Liver (tissue), 3 donors: ENCODE data around the gene EARS2.

Experiments used
- FOXA1 ChIP-seq: IDR thresholded peaks from 2 replicates; pipeline ENCODE4 v1.6.1; 2016; ENCODE audit warnings: antibody characterized with exemption
- GABPA ChIP-seq, 2 donors: IDR thresholded peaks in 1 of 2; conservative IDR thresholded peaks in 1 of 2; 2 replicates each; pipeline ENCODE4 v1.6.1; 2016; ENCODE audit warnings: antibody characterized with exemption in 2 of 2, mild to moderate bottlenecking in 1 of 2, moderate library complexity in 1 of 2
- HNF4A ChIP-seq, 2 donors: conservative IDR thresholded peaks; 2 replicates each; pipeline ENCODE4 v1.6.1; 2016; ENCODE audit warnings: antibody characterized with exemption in 2 of 2, mild to moderate bottlenecking in 2 of 2
- JUND ChIP-seq, 2 donors: IDR thresholded peaks; 2 replicates each; pipeline ENCODE4 v1.6.1; 2016; ENCODE audit warnings: antibody characterized with exemption in 2 of 2
- RAD21 ChIP-seq, 2 donors: IDR thresholded peaks; 2 replicates each; pipeline ENCODE4 v1.6.1; 2016; ENCODE audit warnings: antibody characterized with exemption in 2 of 2, mild to moderate bottlenecking in 2 of 2
- SP1 ChIP-seq: IDR thresholded peaks from 2 replicates; pipeline ENCODE4 v1.6.1; 2018; ENCODE audit warnings: antibody characterized with exemption, mild to moderate bottlenecking
- YY1 ChIP-seq: IDR thresholded peaks from 2 replicates; pipeline ENCODE4 v1.6.1; 2016; ENCODE audit warnings: antibody characterized with exemption, mild to moderate bottlenecking
- TF ChIP-seq, protein P1 (sequence below): IDR thresholded peaks from 2 replicates; pipeline ENCODE4 v1.6.1; 2016; ENCODE audit warnings: antibody characterized with exemption, mild to moderate bottlenecking
- TF ChIP-seq, protein P2 (sequence below): fragments of 150-350 bp; IDR thresholded peaks from 2 replicates; pipeline ENCODE4 v1.5.1; 2017; ENCODE audit warnings: improper control_type of control experiment, low read depth, low read length; ENCODE audit not compliant: missing input control
- TF ChIP-seq, protein P3 (sequence below): IDR thresholded peaks from 2 replicates; pipeline ENCODE4 v1.6.1; 2016; ENCODE audit warnings: antibody characterized with exemption
- TF ChIP-seq, protein P4 (sequence below): IDR thresholded peaks from 2 replicates; pipeline ENCODE4 v1.6.1; 2016; ENCODE audit warnings: antibody characterized with exemption
- TF ChIP-seq, protein P5 (sequence below): IDR thresholded peaks from 2 replicates; pipeline ENCODE4 v1.6.1; 2016; ENCODE audit warnings: antibody characterized with exemption
- donor health status: healthy.
- donor health status: healthy.

DNA sequence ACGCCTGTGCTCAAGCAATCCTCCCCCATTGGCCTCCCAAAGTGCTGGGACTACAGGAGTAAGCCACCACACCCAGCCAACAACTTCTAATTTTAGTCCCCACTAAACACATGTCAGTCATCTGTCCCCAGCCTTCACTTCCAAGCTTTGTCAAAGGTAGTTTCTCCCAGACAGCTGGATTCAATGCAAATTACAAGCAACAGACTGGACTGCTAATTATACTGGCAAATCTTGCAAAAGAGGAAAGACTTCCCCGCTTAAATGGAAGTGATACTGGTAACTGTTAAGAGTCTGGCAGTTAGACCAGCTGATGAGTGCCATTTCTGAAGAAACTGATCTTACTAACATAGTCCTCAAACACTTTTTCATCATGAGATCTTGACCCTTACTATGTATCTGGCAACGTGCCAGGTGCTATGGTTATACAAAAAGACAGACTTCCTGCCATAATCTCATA, 38.7 kb downstream of the EARS2 start:
- no peak for TF ChIP-seq RAD21 (IDR thresholded peaks at IDR 0.05)
- TF ChIP-seq, protein P1, sequence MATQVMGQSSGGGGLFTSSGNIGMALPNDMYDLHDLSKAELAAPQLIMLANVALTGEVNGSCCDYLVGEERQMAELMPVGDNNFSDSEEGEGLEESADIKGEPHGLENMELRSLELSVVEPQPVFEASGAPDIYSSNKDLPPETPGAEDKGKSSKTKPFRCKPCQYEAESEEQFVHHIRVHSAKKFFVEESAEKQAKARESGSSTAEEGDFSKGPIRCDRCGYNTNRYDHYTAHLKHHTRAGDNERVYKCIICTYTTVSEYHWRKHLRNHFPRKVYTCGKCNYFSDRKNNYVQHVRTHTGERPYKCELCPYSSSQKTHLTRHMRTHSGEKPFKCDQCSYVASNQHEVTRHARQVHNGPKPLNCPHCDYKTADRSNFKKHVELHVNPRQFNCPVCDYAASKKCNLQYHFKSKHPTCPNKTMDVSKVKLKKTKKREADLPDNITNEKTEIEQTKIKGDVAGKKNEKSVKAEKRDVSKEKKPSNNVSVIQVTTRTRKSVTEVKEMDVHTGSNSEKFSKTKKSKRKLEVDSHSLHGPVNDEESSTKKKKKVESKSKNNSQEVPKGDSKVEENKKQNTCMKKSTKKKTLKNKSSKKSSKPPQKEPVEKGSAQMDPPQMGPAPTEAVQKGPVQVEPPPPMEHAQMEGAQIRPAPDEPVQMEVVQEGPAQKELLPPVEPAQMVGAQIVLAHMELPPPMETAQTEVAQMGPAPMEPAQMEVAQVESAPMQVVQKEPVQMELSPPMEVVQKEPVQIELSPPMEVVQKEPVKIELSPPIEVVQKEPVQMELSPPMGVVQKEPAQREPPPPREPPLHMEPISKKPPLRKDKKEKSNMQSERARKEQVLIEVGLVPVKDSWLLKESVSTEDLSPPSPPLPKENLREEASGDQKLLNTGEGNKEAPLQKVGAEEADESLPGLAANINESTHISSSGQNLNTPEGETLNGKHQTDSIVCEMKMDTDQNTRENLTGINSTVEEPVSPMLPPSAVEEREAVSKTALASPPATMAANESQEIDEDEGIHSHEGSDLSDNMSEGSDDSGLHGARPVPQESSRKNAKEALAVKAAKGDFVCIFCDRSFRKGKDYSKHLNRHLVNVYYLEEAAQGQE, result no peak
- TF ChIP-seq JUND (IDR thresholded peaks at IDR 0.05), result no peak
- TF ChIP-seq, protein P2, sequence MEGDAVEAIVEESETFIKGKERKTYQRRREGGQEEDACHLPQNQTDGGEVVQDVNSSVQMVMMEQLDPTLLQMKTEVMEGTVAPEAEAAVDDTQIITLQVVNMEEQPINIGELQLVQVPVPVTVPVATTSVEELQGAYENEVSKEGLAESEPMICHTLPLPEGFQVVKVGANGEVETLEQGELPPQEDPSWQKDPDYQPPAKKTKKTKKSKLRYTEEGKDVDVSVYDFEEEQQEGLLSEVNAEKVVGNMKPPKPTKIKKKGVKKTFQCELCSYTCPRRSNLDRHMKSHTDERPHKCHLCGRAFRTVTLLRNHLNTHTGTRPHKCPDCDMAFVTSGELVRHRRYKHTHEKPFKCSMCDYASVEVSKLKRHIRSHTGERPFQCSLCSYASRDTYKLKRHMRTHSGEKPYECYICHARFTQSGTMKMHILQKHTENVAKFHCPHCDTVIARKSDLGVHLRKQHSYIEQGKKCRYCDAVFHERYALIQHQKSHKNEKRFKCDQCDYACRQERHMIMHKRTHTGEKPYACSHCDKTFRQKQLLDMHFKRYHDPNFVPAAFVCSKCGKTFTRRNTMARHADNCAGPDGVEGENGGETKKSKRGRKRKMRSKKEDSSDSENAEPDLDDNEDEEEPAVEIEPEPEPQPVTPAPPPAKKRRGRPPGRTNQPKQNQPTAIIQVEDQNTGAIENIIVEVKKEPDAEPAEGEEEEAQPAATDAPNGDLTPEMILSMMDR, result no peak
- no peak for TF ChIP-seq GABPA (IDR thresholded peaks at IDR 0.05 in 1 of 2, conservative IDR thresholded peaks at IDR 0.05 in 1 of 2)
- TF ChIP-seq, protein P3, sequence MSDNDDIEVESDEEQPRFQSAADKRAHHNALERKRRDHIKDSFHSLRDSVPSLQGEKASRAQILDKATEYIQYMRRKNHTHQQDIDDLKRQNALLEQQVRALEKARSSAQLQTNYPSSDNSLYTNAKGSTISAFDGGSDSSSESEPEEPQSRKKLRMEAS, result no peak
- TF ChIP-seq HNF4A (conservative IDR thresholded peaks at IDR 0.05), result no peak
- TF ChIP-seq FOXA1, result no peak
- TF ChIP-seq, protein P4, sequence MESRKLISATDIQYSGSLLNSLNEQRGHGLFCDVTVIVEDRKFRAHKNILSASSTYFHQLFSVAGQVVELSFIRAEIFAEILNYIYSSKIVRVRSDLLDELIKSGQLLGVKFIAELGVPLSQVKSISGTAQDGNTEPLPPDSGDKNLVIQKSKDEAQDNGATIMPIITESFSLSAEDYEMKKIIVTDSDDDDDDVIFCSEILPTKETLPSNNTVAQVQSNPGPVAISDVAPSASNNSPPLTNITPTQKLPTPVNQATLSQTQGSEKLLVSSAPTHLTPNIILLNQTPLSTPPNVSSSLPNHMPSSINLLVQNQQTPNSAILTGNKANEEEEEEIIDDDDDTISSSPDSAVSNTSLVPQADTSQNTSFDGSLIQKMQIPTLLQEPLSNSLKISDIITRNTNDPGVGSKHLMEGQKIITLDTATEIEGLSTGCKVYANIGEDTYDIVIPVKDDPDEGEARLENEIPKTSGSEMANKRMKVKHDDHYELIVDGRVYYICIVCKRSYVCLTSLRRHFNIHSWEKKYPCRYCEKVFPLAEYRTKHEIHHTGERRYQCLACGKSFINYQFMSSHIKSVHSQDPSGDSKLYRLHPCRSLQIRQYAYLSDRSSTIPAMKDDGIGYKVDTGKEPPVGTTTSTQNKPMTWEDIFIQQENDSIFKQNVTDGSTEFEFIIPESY, result no peak
- TF ChIP-seq, protein P5, sequence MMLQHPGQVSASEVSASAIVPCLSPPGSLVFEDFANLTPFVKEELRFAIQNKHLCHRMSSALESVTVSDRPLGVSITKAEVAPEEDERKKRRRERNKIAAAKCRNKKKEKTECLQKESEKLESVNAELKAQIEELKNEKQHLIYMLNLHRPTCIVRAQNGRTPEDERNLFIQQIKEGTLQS, result no peak
- TF ChIP-seq SP1, result no peak
- no peak for TF ChIP-seq YY1
